ENCODE results near the gene RELL2. TPM values are rescaled to one million over a fixed set of nuclear protein-coding genes. Genes with fewer than 3 reads are reported as not detected.
A peak's percentile ranks its signal among the peaks of the same experiment; 100 is the strongest.

Gene RELL2
- total RNA-seq, 1 experiment from 2014 or later = 8.7 TPM

GRCh38 chr5:141603923-141604717 lies 32.7 kb upstream of the RELL2 start:
- peak; percentile 81 for ATAC-seq
- peak; percentile 70 for DNase-seq (ENCODE audit: low read depth, low spot score)
- no peak overlapping the region for H3K27ac ChIP-seq (ENCODE audit: low read depth, low read length)
- ChIA-PET RAD21 (ENCODE audit: low non-redundant PET in 1 of 2, low total read pairs in 2 of 2, uncharacterized antibody in 2 of 2, unreplicated experiment in 2 of 2) (no interaction called here), CTCF (interaction anchor here (3.3 kb wide), 1 partner anchor 12 kb away, joined by 23 read pairs; no protein-coding TSS in a partner anchor), POLR2A (interaction anchor here (0.6 kb wide), 1 partner anchor 15 kb away, joined by 3 read pairs; the partner anchor contains the start of gene DIAPH1)
- TF ChIP-seq MAX (IDR thresholded peaks at IDR 0.05) (peak; percentile 23; the same call in 1 of the 2 replicates), JUND (IDR thresholded peaks at IDR 0.05) (0 out of 2 replicates have a peak, but pooled peaks have one; percentile 18), ZNF274 (IDR thresholded peaks at IDR 0.05; ENCODE audit: low read depth, low read length) (no peak), CEBPB (IDR thresholded peaks at IDR 0.05; ENCODE audit: low read depth) (0 out of 2 replicates have a peak, but pooled peaks have one; percentile 52), SP1 (IDR thresholded peaks at IDR 0.05; ENCODE audit: low read depth) (0 out of 2 replicates have a peak, but pooled peaks have one; percentile 26)
- intact Hi-C loops (cut with micrococcal nuclease) = no loop called here
- H3K9me3 ChIP-seq (ENCODE audit: control insufficient read depth in 1 of 2, insufficient read depth in 1 of 2, low read depth in 1 of 2, low read length in 2 of 2) = no peaks in the 10 kb centered on the region
- H3K36me3 ChIP-seq (ENCODE audit: control insufficient read depth in 1 of 2, insufficient read depth in 2 of 2, low read length in 2 of 2) = no peaks in the 10 kb centered on the region
- peaks cover 100% of the 10 kb centered on the region for H3K79me2 ChIP-seq (ENCODE audit: insufficient read depth, low read length)
- no peak overlapping the region for H2AFZ ChIP-seq (ENCODE audit: low read depth, low read length, poor library complexity, severe bottlenecking)
- BruUV-seq (replicated peaks) = no TSS peak
- H4K20me1 ChIP-seq (ENCODE audit: insufficient read depth) = peaks cover 10% of the 10 kb centered on the region; the same call in 1 of the 2 replicates
- H3K4me3 ChIP-seq (replicated peaks in 1 of 2; ENCODE audit: low read depth in 1 of 2, low read length in 2 of 2) = no peak overlapping the region
- peak overlapping the region; percentile 29 for H3K4me2 ChIP-seq (ENCODE audit: low read length)
- peak overlapping the region; percentile 16 for H3K9ac ChIP-seq (ENCODE audit: low read length)
- H3K9me2 ChIP-seq (ENCODE audit: insufficient read depth) = no peaks in the 10 kb centered on the region
- peaks cover 11 to 25% of the 10 kb centered on the region in 2 experiments for H3K4me1 ChIP-seq (ENCODE audit: control insufficient read depth in 1 of 2, insufficient read depth in 2 of 2, low read length in 2 of 2)
- H3K27me3 ChIP-seq (ENCODE audit: insufficient read depth, low read length) = no peaks in the 10 kb centered on the region

GRCh38 chr5:141605523-141606277 lies 31.1 kb upstream of the RELL2 start:
- ATAC-seq = no peak
- DNase-seq (ENCODE audit: low read depth, low spot score) = no peak
- Histone ChIP-seq H3K36me3 (ENCODE audit: control insufficient read depth in 1 of 2, insufficient read depth in 2 of 2, low read length in 2 of 2) (no peaks in the 10 kb centered on the region), H3K4me3 (replicated peaks in 1 of 2; ENCODE audit: low read depth in 1 of 2, low read length in 2 of 2) (no peak overlapping the region), H3K9ac (ENCODE audit: low read length) (no peak overlapping the region), H3K9me3 (ENCODE audit: control insufficient read depth in 1 of 2, insufficient read depth in 1 of 2, low read depth in 1 of 2, low read length in 2 of 2) (no peaks in the 10 kb centered on the region), H4K20me1 (ENCODE audit: insufficient read depth) (peaks cover 10% of the 10 kb centered on the region; the same call in 1 of the 2 replicates), H3K4me1 (ENCODE audit: control insufficient read depth in 1 of 2, insufficient read depth in 2 of 2, low read length in 2 of 2) (peaks cover 11 to 25% of the 10 kb centered on the region in 2 experiments), H3K9me2 (ENCODE audit: insufficient read depth) (no peaks in the 10 kb centered on the region), H3K27ac (ENCODE audit: low read depth, low read length) (no peak overlapping the region), H3K27me3 (ENCODE audit: insufficient read depth, low read length) (no peaks in the 10 kb centered on the region), H2AFZ (ENCODE audit: low read depth, low read length, poor library complexity, severe bottlenecking) (no peak overlapping the region), H3K4me2 (ENCODE audit: low read length) (peak overlapping the region; percentile 29; the same call in 1 of the 2 replicates), H3K79me2 (ENCODE audit: insufficient read depth, low read length) (peaks cover 98% of the 10 kb centered on the region)
- CTCF ChIA-PET = interaction anchor here (2.7 kb wide), 1 partner anchor 14 kb away, joined by 10 read pairs; no protein-coding TSS in a partner anchor
- POLR2A ChIA-PET = no interaction called here
- intact Hi-C loops (cut with micrococcal nuclease) = no loop called here
- no TSS peak for BruUV-seq (replicated peaks)
- TF ChIP-seq SIN3A (IDR thresholded peaks at IDR 0.05; ENCODE audit: low read depth) = no peak
- no peak for TF ChIP-seq ZNF274 (IDR thresholded peaks at IDR 0.05; ENCODE audit: low read depth, low read length)
- no peak for TF ChIP-seq SRF (IDR thresholded peaks at IDR 0.05; ENCODE audit: low read depth)
- TF ChIP-seq POLR2A (IDR thresholded peaks at IDR 0.05; ENCODE audit: borderline replicate concordance, extremely low read depth, insufficient read depth, insufficient read length) = no peak
- TF ChIP-seq ZBTB33 (IDR thresholded peaks at IDR 0.05; ENCODE audit: extremely low read depth, insufficient replicate concordance, low read length) = no peak
- no peak for TF ChIP-seq CEBPB (IDR thresholded peaks at IDR 0.05; ENCODE audit: low read depth)
- no peak for TF ChIP-seq SP1 (IDR thresholded peaks at IDR 0.05; ENCODE audit: low read depth)
- RAD21 ChIA-PET (ENCODE audit: low non-redundant PET in 1 of 2, low total read pairs in 2 of 2, uncharacterized antibody in 2 of 2, unreplicated experiment in 2 of 2) = no interaction called here

Data from HCT116 (cell line).